ENCODE data around the gene SUN3. TPM values are rescaled to one million over a fixed set of nuclear protein-coding genes. Genes with fewer than 3 reads are reported as not detected.

SUN3 gene
- total and polyA plus RNA-seq, 10 of the 15 experiments (the other 5 are each of a cell fraction or from before 2014, with no cell fraction given) = 0.29 to 0.48 TPM; not detected in 8

DNA sequence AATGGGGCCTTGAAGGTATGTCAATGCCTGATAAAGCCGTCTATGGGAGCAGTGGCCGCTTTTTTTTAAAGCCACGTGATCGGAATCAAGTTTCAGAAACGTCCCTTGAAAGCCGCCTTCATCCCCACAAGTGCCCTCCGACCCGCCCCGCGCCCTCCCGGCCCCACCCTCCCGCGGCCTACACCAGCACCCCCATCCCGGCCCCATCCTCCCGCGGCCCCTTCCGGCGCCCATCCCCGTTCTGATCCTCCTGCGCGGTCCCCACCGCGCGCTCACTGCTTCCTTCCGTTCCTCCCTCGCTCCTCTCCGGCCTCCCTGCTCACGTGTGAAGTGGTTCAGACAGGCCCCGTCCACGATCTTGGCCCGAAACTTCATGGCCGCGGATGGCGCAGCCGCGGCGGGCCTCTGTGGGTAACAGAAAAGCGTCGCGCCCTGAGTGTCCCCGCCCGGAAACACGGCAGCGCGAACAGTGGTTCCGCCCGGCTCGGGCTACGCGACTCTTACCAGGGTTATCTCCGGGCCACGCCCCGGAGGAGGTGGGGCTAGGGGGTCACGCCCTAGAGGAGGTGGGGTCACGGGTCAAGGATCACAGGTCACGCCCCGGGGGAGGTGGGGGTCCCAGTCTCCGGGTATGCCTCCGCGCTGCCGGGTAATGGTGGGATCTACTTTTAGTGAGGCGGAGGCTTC, 49.6 kb downstream of the SUN3 start, which contains the start of gene HUS1 (continued):
- TF ChIP-seq, protein P1, sequence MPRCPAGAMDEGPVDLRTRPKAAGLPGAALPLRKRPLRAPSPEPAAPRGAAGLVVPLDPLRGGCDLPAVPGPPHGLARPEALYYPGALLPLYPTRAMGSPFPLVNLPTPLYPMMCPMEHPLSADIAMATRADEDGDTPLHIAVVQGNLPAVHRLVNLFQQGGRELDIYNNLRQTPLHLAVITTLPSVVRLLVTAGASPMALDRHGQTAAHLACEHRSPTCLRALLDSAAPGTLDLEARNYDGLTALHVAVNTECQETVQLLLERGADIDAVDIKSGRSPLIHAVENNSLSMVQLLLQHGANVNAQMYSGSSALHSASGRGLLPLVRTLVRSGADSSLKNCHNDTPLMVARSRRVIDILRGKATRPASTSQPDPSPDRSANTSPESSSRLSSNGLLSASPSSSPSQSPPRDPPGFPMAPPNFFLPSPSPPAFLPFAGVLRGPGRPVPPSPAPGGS (IDR thresholded peaks at IDR 0.05; ENCODE audit: borderline replicate concordance, insufficient read depth, low read depth, low read length, poor library complexity, severe bottlenecking) = no peak
- TF ChIP-seq NKRF (conservative IDR thresholded peaks at IDR 0.05) (no peak), CEBPZ (IDR thresholded peaks at IDR 0.05; ENCODE audit: low read depth, low read length) (no peak), SMARCA5 (IDR thresholded peaks at IDR 0.05) (peak; percentile 71), ASH2L (IDR thresholded peaks at IDR 0.05; ENCODE audit: borderline replicate concordance, low read depth) (no peak), POLR2A (IDR thresholded peaks at IDR 0.05; ENCODE audit: low read depth, low read length) (peak; percentile 98), YY1 (IDR thresholded peaks at IDR 0.05; ENCODE audit: low read depth, low read length) (peak; percentile 93), ZSCAN29 (IDR thresholded peaks at IDR 0.05) (0 out of 2 replicates have a peak, but pooled peaks have one; percentile 24), IRF3 (IDR thresholded peaks at IDR 0.05) (no peak), NRF1 (conservative IDR thresholded peaks at IDR 0.05; ENCODE audit: low read depth, low read length) (0 out of 2 replicates have a peak, but pooled peaks have one; percentile 24), ZBTB4 (CRISPR knock-in tag; IDR thresholded peaks at IDR 0.05) (no peak), ZNF274 (IDR thresholded peaks at IDR 0.05; ENCODE audit: insufficient read depth, insufficient read length) (no peak)
- TF ChIP-seq, protein P2, sequence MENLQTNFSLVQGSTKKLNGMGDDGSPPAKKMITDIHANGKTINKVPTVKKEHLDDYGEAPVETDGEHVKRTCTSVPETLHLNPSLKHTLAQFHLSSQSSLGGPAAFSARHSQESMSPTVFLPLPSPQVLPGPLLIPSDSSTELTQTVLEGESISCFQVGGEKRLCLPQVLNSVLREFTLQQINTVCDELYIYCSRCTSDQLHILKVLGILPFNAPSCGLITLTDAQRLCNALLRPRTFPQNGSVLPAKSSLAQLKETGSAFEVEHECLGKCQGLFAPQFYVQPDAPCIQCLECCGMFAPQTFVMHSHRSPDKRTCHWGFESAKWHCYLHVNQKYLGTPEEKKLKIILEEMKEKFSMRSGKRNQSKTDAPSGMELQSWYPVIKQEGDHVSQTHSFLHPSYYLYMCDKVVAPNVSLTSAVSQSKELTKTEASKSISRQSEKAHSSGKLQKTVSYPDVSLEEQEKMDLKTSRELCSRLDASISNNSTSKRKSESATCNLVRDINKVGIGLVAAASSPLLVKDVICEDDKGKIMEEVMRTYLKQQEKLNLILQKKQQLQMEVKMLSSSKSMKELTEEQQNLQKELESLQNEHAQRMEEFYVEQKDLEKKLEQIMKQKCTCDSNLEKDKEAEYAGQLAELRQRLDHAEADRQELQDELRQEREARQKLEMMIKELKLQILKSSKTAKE (IDR thresholded peaks at IDR 0.05; ENCODE audit: low read depth, poor library complexity, severe bottlenecking) = no peak

Measured in GM12878 (cell line).